Neural progenitor cell (in vitro differentiated cells): ENCODE data around the gene CFHR1. TPM values are rescaled to one million over a fixed set of nuclear protein-coding genes. Genes with fewer than 3 reads are reported as not detected.

Experiments
- DNase-seq: peaks from one replicate; pipeline ENCODE4 v3.0.0-alpha.2; 2016; ENCODE audit warnings: low spot score
- H2AFZ ChIP-seq: fragments of 200-600 bp; sonication (generic); replicated peaks from 2 replicates; pipeline ENCODE4 v1.6.1; 2016; ENCODE audit warnings: antibody characterized with exemption
- H3F3A ChIP-seq: fragments of 200-600 bp; sonication (generic); 2 replicates; pipeline ENCODE4 v1.6.1; 2016; ENCODE audit warnings: antibody characterized with exemption, low read depth
- H3K27ac ChIP-seq: fragments of 200-600 bp; sonication (generic); 2 replicates; pipeline ENCODE4 v1.5.1; 2016; ENCODE audit warnings: mild to moderate bottlenecking
- H3K27me3 ChIP-seq: fragments of 200-600 bp; sonication (generic); 2 replicates; pipeline ENCODE4 v1.6.1; 2016; ENCODE audit warnings: mild to moderate bottlenecking, moderate library complexity
- H3K36me3 ChIP-seq: fragments of 200-600 bp; sonication (generic); 2 replicates; pipeline ENCODE4 v1.5.1; 2016
- H3K4me1 ChIP-seq: fragments of 200-600 bp; sonication (generic); 2 replicates; pipeline ENCODE4 v1.6.1; 2016; ENCODE audit warnings: mixed run types
- H3K4me2 ChIP-seq: fragments of 200-600 bp; sonication (generic); 2 replicates; pipeline ENCODE4 v1.6.1; 2016
- H3K4me3 ChIP-seq: fragments of 200-600 bp; sonication (generic); 2 replicates; pipeline ENCODE4 v1.5.1; 2016
- H3K79me2 ChIP-seq: fragments of 200-600 bp; sonication (generic); 2 replicates; pipeline ENCODE4 v1.6.1; 2016; ENCODE audit warnings: low read depth
- H3K9ac ChIP-seq: fragments of 200-600 bp; sonication (generic); 2 replicates; pipeline ENCODE4 v1.6.1; 2016
- H3K9me3 ChIP-seq: fragments of 200-600 bp; sonication (generic); 2 replicates; pipeline ENCODE4 v1.5.1; 2016; ENCODE audit warnings: low read depth
- H4K20me1 ChIP-seq: fragments of 200-600 bp; sonication (generic); 2 replicates; pipeline ENCODE4 v1.6.1; 2016; ENCODE audit warnings: low read depth
- H3K27ac Mint-ChIP-seq: 3 replicates; pipeline ENCODE4 v1.8.0; 2021; ENCODE audit warnings: mixed read lengths
- H3K27me3 Mint-ChIP-seq: 2 replicates; pipeline ENCODE4 v1.8.0; 2022; ENCODE audit warnings: low read depth, mild to moderate bottlenecking, inconsistent platforms, moderate library complexity, mixed read lengths; ENCODE audit not compliant: insufficient read depth
- H3K36me3 Mint-ChIP-seq: 3 replicates; pipeline ENCODE4 v1.8.0; 2021; ENCODE audit warnings: mixed read lengths
- H3K4me1 Mint-ChIP-seq: 3 replicates; pipeline ENCODE4 v1.8.0; 2021; ENCODE audit warnings: mixed read lengths
- H3K4me3 Mint-ChIP-seq: 3 replicates; pipeline ENCODE4 v1.8.0; 2021; ENCODE audit warnings: mild to moderate bottlenecking, moderate library complexity, mixed read lengths
- H3K9me3 Mint-ChIP-seq: 3 replicates; pipeline ENCODE4 v1.8.0; 2020; ENCODE audit warnings: mixed read lengths
- CTCF ChIP-seq: fragments of 200-600 bp; sonication (generic); IDR thresholded peaks from 2 replicates; pipeline ENCODE4 v1.5.1; 2017; ENCODE audit warnings: antibody characterized with exemption, mild to moderate bottlenecking
- EZH2 ChIP-seq: fragments of 200-600 bp; sonication (generic); IDR thresholded peaks from 2 replicates; pipeline ENCODE4 v1.6.1; 2017; ENCODE audit warnings: antibody characterized with exemption, mild to moderate bottlenecking, moderate library complexity
- EZH2phosphoT487 ChIP-seq: fragments of 200-600 bp; sonication (generic); IDR thresholded peaks from 2 replicates; pipeline ENCODE4 v1.6.1; 2017; ENCODE audit warnings: antibody characterized with exemption
- total RNA-seq: library from RNA; depleted of rRNA; stranded (reverse); fragments of >200 nt; gene quantifications from 2 replicates; pipeline ENCODE4 v1.2.3, GENCODE V29; 2015; ENCODE audit warnings: low replicate concordance

The CFHR1 gene
- total RNA-seq, 1 donor from 2014 or later = not detected

DNA sequence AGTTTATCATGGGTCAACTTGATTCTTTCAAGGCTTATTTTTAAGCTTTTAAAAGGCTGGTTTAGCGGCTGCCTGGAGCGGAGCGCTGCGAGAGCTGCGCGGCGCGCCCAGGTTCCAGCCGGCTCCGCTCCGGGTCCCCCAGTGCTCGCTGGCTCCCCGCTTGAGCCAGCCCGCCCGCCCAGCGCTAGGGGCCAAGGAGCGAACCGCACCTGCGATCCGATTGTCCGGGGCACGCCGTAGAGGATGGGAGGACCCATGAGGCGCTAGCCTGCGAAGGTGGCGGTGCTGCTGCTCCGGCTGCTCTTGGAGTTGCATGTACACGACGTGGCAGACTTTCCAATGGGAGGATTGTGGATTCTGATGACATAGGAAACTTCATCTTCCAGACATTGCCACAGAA is 58.4 kb downstream of the CFHR1 start:
- H3K27ac Mint-ChIP-seq = no peak overlapping the region
- no peak overlapping the region for H3K9ac ChIP-seq

More for the DNA sequence above, 58.4 kb downstream of the CFHR1 start:
- Mint-ChIP-seq H3K9me3 (peaks cover 2% of the 10 kb centered on the region), H3K4me1 (peaks cover 6% of the 10 kb centered on the region), H3K27me3 (no peaks in the 10 kb centered on the region), H3K4me3 (peak overlapping the region; percentile 79), H3K36me3 (no peaks in the 10 kb centered on the region)
- no peaks in the 10 kb centered on the region for H3K9me3 ChIP-seq
- no peaks in the 10 kb centered on the region for H3K36me3 ChIP-seq
- peak; percentile 77 for DNase-seq
- H3K27ac ChIP-seq = no peak overlapping the region
- H3K4me1 ChIP-seq = no peaks in the 10 kb centered on the region
- H3K4me3 ChIP-seq = peak overlapping the region; percentile 33
- peak overlapping the region; percentile 26 for H2AFZ ChIP-seq
- peak; percentile 34 for TF ChIP-seq EZH2phosphoT487
- TF ChIP-seq EZH2 = peak; percentile 51
- TF ChIP-seq CTCF = peak; percentile 17
- peak overlapping the region; percentile 56 for H3K4me2 ChIP-seq
- H4K20me1 ChIP-seq = no peaks in the 10 kb centered on the region
- no peaks in the 10 kb centered on the region for H3K79me2 ChIP-seq
- no peaks in the 10 kb centered on the region for H3F3A ChIP-seq
- H3K27me3 ChIP-seq = peaks cover 26% of the 10 kb centered on the region

Other genes with a start within 250 kb of the CFHR1 start
- 24.1 and 29.8 TPM in 2 replicates for gene KCNT2, start 211.3 kb upstream of the CFHR1 start, total RNA-seq
- not detected in 2 replicates for gene CFH, start 167.7 kb upstream of the CFHR1 start, total RNA-seq
- 4.8 and 20.9 TPM in 2 replicates for gene CFHR3, start 44.9 kb upstream of the CFHR1 start, total RNA-seq
- gene CFHR4, start 68.3 kb downstream of the CFHR1 start, total RNA-seq = not detected in 2 replicates
- not detected in 2 replicates for gene CFHR2, start 124.0 kb downstream of the CFHR1 start, total RNA-seq
- not detected in 2 replicates for gene CFHR5, start 157.8 kb downstream of the CFHR1 start, total RNA-seq
- gene F13B, start 247.5 kb downstream of the CFHR1 start, total RNA-seq = not detected in 2 replicates